HCEC 1CT (cell line): ENCODE results near the gene POLR2C.
A peak's percentile ranks its signal among the peaks of the same experiment; 100 is the strongest.
"Not testable (repeated sequence)": the region's sequence is repeated elsewhere in the genome, so short reads cannot be mapped to it uniquely, and the experiment has no call there.

ENCODE experiments used
- DNase-seq: peaks from one replicate; pipeline ENCODE4 v3.0.0-alpha.2; 2017

The POLR2C gene

DNA sequence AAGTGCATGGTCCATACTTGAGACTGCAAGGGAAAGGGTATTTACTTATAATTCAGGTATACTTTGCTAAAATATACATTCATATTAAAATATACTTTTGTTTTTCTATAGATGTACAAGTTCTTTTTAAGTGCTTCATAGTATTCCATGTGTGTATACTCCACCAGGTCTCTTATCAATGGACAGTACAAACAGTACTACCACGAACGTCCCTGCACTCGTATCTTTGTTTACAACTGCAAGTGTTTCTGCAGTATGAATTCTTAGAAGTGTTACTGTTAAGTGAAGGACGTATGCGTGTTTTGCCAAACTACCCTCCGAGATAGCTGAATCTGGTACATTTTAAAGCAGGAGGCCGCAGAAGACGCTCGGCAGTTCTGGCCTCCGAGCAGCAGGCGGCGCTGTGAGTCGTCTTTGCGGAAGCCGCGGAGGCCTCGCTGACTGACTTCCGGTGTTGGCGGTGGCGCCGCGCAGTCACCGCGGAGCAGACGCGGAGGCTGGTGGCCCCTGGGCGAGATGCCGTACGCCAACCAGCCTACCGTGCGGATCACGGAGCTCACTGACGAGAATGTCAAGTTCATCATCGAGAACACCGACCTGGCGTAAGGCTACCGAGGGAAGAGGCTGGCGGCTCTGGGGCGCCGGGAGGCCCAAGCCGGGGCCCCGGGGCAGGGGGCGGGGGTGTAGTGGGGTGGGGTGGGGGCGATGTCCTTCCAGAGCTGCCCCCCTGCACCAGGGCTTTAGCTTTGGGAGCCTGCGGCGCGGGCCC is at the start of gene POLR2C:
POLR2C (plus strand) TSS at position 471 of the 769 bp plus-strand sequence; CDS start at position 517, 46 bp downstream.
- DNase-seq: peak; percentile 71

DNA sequence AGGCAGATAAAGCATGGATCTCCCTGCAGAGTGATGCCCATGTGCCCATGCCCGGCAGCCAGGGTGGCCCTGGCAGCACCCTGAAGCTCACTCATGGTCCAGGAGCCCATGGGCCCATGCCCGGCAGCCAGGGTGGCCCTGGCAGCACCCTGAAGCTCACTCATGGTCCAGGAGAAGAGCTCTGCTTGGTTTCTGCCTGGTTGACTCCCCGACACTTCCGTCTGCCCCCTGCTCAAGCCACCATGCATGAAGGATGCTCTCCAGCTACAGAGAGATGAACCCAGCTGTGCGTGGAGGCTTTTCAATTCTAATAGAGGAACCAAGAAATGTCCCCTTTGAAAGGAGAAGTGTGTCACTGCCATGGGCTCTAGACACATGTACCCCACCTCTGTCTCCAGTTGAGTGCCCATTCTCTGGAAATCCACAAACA is 49.2 kb upstream of the POLR2C start:
- no peak for DNase-seq

DNA sequence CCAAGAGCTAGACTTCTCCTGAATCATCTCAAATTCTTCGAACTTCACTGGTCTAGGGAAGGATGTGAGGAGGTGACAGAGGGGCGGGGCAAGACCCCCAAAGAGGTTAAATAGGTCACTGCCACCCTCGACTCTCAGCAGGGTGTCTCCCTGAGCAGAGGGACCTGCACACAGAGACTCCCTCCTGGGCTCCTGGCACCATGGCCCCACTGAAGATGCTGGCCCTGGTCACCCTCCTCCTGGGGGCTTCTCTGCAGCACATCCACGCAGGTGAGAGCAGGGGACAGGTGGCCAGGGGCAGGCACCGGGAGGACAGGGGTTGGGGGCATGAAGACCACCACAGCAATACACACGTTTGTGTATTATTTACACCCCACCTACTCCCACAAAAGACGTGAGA is 48.7 kb upstream of the POLR2C start:
- DNase-seq: no peak

DNA sequence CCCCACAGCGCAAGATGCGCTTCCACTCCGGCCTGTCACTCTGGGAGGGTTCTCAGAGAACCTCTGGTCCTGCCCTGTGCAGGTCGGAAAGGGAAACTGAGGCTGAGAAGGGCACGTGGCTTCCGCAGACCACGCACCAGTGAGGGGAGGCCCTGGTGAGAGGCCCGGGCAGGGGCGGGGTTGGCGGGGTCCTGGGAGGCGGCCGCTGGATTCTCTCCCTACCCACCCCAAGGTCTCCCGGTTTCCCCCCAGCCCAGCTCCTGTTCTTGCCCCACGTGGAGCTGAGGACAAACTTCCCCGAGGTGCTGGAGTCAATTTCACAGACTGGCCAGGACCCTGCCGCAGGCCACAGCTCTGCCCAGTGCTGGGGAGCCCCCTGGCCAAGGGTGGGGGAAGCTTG is 46.4 kb upstream of the POLR2C start:
- no peak for DNase-seq

DNA sequence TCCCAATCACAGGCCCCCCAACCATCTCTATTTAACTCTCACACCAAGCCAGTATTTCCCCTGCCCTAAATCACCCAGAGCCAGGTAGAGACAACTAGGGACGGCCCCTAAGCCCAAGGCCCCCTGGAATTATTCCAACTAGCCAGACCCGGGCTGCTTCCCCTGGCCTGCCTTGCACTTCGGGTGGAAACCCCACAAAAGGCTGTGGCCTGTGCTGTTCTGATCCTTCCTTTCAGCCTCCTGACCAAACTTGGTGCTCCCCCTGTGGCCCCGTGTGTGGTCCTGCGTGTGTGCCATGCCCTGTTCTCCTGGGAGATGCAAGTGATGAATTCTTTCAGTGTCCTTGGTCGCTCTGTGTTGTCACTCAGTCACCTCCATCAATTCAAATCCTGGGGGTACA is 43.0 kb upstream of the POLR2C start:
- no peak for DNase-seq

DNA sequence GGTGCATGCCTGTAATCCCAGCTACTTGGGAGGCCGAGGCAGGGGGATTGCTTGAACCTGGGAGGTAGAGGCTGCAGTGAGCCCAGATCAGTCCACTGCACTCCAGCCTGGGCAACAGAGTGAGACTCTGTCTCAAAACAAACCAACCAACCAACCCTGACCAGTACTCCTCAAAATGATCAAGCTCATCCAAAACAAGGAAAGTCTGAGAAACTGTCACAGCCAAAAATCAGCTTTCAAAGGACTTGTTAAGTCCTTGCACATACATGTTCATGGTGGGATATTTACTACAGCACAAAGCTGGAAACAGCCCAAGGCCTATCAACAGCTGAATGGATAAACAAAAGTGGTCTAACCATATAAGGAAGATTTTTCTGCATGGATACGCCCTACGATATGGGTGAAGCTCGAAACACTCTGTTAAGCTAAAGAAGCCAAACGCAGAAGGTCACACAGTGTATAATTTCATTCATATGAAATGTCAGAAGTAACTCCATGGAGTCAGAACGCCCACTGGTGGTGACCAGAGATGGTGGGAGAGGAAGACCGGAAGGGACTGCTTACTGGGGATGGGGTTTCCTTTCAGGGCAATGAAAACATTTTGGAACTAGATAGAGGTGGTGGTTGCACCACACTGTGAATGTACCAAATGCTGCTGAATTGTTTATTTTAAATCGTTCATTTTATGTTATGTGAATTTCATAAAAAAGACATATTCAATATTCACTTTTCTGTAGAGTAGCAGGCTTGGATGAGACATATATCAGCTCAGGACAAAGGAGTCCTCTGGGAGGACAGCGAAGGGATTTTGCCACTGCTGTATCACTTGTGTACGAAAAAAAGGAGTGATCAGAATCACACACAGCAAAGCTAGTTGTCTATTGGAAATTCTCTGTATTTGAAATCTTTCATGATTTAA is 40.2 kb upstream of the POLR2C start:
- DNase-seq: peak; percentile 54

DNA sequence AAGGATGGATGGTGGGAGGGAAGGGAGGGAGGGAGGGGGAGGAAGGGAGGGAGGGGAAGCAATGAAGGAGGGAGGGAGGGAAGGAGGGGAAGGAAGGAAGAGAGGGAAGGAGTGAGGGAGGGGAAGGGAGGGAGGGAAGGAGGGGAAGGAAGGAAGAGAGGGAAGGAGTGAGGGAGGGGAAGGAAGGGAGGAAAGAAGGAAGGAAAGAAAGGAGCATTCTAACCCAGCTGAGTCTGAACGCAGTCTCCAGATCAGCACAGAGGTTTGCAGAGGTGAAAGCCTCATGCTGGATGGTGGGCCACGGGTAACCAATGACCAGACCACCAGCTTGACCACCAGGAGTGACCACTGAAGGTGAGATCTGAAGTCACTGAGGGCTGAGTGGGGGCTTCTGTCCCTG is 39.3 kb upstream of the POLR2C start:
- DNase-seq: no peak

DNA sequence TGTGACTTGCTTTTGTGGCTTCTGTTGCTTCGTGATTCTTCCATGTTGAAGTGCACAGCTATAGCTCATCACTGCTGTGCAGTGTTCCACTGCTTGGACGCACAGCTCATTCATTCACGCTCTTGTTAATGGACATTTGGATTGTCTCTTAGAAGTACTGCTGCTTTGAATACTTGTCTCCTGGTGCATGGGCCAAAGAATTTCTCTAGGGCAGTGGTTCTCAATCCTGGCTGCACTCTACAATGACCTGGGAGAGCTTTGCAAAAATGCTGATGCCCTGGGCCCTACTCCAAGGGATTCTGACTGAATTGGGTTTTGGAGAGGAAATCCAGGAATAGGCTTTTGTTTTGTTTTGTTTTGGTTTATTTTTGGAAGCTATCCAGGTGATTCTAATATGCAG is 37.9 kb upstream of the POLR2C start:
- DNase-seq: no peak

DNA sequence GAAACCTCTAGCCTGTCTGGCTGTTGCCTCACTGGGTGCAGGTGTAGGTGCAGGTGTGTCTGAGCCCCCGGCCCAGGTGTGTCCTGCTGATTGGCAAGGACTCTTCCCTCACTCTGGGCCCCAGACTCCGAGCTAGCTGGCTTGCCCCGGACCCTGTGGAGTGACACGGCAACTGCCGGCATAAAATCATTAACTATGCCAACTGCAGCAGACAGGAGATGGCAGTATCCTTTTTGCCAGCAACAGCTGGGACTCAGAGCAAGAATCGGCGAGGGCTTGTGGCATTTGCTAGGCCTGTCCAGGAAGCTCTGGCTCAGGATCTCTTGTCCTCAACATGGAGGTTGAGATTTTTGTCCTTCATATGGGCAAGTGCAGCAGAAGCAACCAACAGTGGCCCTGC is 36.1 kb upstream of the POLR2C start:
- no peak for DNase-seq

DNA sequence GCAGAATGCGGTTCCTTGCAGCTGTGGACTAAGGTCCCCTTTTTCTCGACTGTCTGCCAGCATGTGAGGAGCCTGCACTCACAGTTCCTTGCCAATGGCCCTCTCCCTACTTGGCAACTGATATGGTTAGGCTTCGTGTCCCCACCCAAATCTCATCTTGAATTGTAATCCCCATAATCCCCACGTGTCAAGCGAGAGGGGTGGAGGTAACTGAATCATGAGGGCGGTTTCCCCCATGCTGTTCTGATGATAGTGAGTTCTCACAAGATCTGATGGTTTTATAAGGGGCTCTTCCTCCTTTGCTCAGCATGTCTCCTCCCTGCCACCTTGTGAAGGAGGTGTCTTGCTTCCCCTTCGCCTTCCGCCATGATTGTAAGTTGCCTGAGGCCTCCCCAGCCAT is 35.2 kb upstream of the POLR2C start:
- no peak for DNase-seq

DNA sequence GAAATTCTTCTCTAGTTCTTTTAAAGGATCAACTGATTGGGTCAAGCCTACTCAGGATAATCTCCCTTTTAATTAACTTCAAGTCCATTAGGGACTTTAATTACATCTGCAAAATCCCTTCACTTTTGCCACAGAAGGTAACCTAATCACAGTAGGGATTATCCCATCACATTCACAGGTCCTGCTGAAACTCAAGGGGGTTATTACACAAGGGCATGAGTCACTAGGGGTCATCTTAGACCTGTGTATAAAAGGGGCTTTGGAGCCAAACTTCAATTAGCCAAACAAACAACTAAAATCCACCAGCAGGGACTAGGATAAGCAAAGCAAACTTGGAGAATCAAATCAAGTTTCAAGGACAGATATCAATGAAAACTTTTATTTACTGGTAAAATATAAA is 34.7 kb upstream of the POLR2C start:
- DNase-seq: peak; percentile 5

DNA sequence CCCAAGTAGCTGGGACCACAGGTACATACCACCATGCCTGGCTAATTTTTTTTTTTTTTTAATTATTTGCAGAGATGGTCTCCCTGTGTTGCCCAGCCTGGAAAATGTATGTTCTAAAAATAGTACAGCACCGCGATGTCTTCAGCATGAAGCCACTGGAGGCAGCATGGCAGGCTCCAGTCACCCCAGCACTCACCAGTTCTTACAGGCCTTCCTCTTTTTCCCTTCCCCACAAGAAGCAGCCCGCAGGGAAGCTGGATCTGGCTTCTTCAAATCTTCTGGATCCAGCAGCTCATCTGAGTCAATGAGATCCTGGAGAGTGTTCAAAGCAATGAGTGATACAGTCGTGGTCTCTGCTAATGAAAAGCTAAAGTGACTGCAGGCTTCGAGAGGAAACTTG is 31.5 kb upstream of the POLR2C start:
- no peak for DNase-seq

DNA sequence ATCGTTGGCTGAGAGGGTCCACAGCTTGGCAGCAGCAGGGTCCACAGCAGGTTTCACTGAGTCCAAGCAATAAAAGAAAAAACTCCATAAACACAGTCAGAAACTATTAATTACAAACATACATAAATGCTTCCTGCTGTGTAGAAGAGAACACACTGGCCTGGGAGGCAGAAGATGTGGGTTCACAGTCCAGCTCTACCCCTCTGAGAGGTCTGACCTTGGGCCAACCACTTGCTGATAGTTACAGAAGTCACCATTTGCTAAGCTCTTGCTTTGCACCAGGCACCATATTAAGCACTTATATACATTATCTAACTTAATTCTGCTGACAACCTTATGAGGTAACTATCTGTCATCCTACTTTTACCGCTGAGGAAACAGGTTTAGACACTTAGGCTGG is 30.0 kb upstream of the POLR2C start:
- no peak for DNase-seq

DNA sequence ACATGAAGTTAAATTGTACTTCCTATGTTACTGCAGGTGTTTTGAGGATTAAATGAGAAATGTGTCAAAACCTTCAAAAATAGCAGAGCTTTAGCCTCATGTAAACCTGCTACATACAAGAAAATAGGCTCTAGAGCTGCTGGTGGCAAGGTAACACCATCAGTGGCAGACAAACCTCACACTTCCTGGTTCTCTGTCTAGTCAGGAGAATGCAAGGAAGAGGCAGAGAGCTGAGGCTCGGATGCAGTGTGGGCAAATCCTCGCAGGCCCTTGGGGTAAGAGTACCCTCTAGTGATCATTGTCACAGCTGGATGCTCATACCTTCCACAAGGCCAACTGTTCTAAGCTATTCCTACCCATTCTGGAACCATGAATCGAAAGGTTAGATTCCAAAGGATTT is 29.5 kb upstream of the POLR2C start:
- no peak for DNase-seq

DNA sequence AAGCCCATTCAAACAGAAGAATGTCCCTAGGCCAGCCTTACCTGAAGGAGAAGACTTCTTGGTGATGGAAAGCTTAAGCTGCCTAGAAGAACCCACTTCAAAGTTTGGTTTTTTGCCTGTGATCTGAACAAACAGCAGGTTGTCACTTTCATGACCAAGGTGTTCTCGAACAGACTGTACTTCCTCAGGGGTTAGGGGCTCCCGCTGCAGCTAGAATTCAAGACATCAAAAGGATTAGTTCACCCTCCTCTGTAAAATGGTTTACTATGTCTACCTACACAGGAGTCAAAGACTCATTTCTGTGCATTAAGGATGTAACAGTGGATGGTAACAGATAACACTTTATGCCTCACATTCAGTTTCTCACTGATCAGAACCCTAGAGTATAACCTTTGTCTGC is 28.5 kb upstream of the POLR2C start:
- no peak for DNase-seq

DNA sequence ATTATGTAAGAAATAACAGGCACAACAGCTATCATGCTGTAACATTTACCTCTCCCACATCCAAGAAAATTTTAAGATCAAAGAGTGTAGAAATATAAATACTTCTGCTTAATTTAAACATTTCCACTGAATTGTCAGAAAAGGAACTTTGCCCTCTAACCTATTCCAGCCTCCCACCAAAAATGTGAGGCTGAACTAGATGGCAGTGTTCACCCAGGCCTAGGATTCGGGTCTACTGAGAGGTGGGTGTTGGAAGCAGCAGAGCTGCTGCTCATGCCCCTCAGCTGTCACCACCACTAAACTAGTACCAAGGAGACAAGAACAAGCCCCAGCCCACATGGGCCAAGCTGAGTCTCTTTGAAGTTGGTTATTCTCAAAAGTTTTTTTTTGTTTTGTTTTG is 26.6 kb upstream of the POLR2C start:
- DNase-seq: no peak

DNA sequence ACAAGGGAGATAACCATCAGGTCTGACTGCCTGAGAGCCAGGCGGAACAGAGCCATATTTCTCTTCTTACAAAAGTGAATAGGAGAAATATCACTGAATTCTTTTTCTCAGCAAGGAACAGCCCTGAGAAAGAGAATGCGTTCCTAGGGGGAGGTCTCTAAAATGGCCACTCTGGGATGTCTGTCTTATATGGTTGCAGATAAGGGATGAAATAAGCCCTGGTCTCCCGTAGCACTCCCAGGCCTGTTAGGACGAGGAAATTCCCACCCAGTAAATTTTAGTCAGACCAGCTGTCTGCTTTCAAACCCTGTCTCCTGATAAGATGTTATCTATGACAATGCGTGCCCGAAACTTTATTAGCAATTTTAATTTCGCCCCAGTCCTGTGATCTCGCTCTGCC is 22.5 kb upstream of the POLR2C start:
- not testable (repeated sequence) for DNase-seq

DNA sequence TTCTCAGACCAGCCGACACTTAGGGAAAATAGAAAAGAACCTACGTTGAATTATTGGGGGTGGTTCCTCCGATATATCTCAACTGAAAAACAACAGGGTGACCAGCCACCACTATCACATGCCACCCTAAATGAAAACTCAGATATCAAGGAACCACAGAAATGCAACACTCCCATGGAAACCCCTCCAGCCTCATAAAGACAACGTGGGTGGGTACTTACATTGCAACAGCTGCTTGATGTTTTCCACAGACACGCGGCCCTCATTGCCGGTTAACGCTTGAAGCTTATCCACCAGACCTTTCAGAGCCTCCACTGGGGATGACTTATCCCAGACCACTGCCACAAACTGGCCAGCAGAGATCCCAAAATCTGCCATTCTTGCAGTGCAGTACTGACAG is 21.9 kb upstream of the POLR2C start:
- DNase-seq: not testable (repeated sequence)

DNA sequence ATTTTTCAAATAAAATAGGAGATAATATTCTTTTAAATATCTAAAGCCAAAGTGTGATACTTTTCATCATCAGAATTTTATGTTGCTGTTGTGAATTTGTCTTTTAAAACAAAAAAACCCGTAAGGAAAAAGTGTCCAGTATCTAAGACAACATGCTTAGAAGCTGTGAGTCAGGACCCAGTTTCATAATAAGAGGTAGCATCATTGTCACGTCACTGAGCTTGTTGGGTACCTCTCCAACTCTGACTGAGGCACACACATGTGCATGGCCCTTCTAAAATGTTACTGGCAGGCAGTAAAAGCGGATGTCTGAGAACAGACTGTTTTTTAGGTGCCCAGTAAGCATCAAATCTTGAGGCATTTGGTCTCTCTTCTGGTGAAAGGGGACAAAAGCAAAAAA is 17.8 kb upstream of the POLR2C start:
- DNase-seq: peak; percentile 42

DNA sequence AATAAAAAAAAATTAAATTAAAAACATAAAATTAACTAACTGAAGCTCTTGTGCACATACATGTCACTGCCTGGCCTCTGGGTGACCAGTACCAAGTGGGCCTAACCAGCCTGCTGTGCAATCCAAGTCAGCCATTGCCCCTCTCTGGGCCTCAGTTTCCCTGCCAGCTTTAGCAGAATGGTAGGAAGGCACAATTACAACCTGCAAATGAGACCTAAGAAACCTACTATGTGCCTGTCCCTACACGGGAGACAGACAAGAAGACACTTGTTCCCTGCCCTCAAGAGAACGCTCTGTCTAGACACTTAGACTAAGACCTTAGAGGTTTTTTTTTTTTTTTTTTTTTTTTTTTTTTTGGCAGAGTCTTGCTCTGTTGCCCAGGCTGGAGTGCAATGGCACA is 17.0 kb upstream of the POLR2C start:
- no peak for DNase-seq

DNA sequence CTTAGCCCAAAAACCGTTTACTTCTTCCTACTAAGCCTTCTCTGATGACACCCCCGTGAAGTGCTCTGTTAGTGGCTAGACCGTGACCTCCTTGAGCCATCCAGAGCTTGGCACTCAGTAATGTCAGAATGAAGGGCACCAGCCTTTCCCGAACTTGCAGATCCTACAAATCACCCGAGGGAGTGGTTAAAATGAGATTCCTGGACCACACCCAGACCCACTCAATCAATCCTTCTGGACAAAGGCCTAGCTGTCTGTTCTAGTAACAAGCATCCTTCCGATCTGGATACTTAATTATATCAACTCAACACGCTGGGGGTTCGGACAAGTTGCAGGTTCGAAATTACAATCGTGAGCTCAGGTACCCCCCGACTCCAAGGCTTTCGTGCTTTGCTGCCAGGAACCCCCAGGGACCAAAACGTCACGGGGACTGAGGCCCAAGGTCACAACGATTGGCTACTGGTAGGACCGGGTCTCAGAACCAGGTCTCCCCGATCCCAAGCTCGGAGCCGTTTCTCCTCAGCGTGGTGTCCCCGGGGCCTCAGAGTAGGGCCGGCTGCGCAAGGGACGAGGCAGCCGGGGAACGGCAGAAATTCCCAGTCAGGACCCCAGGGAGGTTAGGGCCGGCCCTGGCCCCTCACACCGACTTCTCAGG is 15.8 kb upstream of the POLR2C start:
- peak; percentile 11 for DNase-seq

DNA sequence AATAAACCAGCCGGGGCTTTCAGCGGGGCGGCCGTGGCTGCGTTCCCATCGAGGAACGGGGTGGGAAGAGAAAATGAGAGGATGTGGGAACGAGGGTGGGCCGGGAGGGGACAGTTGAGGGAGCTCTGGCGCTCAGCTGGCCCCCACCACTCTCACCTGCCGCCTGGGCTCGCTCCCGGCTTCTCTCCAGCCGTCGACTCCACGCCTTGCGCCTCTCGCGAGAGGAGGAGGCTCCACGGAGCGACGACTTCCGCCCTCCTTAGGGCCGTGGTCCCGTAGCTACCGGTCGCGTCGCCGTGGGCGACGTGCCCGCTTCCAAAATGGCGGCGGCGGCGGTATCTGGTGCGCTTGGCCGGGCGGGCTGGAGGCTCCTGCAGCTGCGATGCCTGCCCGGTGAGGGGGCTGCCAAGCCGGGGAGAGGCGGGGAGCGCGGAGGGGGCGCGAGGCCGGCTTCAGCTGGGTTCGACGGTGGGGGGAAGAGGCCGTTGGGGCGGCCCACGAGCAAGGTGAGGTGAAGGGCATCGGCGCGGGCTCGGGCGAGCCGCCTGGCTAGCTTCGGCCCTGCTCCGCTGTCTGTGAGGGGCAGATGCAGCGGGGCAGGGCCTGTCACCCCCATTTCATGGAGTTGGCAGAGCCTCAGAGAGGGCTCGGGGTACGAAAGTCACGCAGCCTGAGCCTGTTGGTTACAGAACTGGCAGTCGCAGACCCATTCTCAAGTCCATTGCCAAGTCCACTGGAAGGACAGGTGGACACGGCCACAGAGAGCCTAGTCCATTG is 15.1 kb upstream of the POLR2C start, which contains the start of the genes CIAPIN1 and COQ9:
CIAPIN1 (minus strand) TSS at position 200 of the 777 bp plus-strand sequence. CDS start 6,457 bp downstream, outside the sequence.
COQ9 (plus strand) TSS at position 294 of the 777 bp plus-strand sequence; CDS start at position 321, 27 bp downstream.
- peak; percentile 84 for DNase-seq
